DMS53 treated with DMSO at 0.1 percent for 48 hours (cell line): Measurements from ENCODE around the gene PDZD8.

Experiments
- DNase-seq: peaks from one replicate; lab custom pipeline; 2025; ENCODE audit not compliant: unreplicated experiment; lab: John Stamatoyannopoulos, UW

Gene PDZD8

GRCh38 chr10:117375360-117376178 lies at the start of gene PDZD8:
TSS of gene PDZD8 (minus strand) at chr10:117375440. CDS start at chr10:117375227, 213 bp downstream.
- peak; percentile 79 for DNase-seq

GRCh38 chr10:117424171-117424570 lies 48.9 kb upstream of the PDZD8 start:
- DNase-seq = no peak

- no peak for DNase-seq
Observed at GRCh38 chr10:117421985-117422384, 46.7 kb upstream of the PDZD8 start.

- DNase-seq = no peak
Observed at GRCh38 chr10:117420768-117421167, 45.5 kb upstream of the PDZD8 start.

- no peak for DNase-seq
Observed at GRCh38 chr10:117419921-117420320, 44.7 kb upstream of the PDZD8 start.

- no peak for DNase-seq
Observed at GRCh38 chr10:117419159-117419558, 43.9 kb upstream of the PDZD8 start.

GRCh38 chr10:117418121-117418520 lies 42.9 kb upstream of the PDZD8 start:
- DNase-seq = no peak

- DNase-seq = no peak
Observed at GRCh38 chr10:117417196-117417595, 42.0 kb upstream of the PDZD8 start.

- no peak for DNase-seq
Observed at GRCh38 chr10:117413928-117414618, 38.8 kb upstream of the PDZD8 start.

GRCh38 chr10:117412469-117413010 lies 37.3 kb upstream of the PDZD8 start:
- no peak for DNase-seq

GRCh38 chr10:117411479-117412399 lies 36.5 kb upstream of the PDZD8 start:
- no peak for DNase-seq

- no peak for DNase-seq
Observed at GRCh38 chr10:117410557-117410956, 35.3 kb upstream of the PDZD8 start.

- no peak for DNase-seq
Observed at GRCh38 chr10:117409549-117410305, 34.5 kb upstream of the PDZD8 start.

- no peak for DNase-seq
Observed at GRCh38 chr10:117408436-117409384, 33.5 kb upstream of the PDZD8 start.

GRCh38 chr10:117405730-117406129 lies 30.5 kb upstream of the PDZD8 start:
- DNase-seq = no peak

- DNase-seq = no peak
Observed at GRCh38 chr10:117400329-117400728, 25.1 kb upstream of the PDZD8 start.

- DNase-seq = no peak
Observed at GRCh38 chr10:117399341-117400196, 24.3 kb upstream of the PDZD8 start.

- DNase-seq = no peak
Observed at GRCh38 chr10:117398029-117398428, 22.8 kb upstream of the PDZD8 start.
